Fibroblast of the aortic adventitia (primary cell): ENCODE measurements around the gene EIF4EBP2. TPM values are rescaled to one million over a fixed set of nuclear protein-coding genes. Genes with fewer than 3 reads are reported as not detected.

Experiments used
- DNase-seq: peaks from one replicate; pipeline ENCODE4 v3.0.0-alpha.2; 2010; ENCODE audit warnings: low read depth
- H3K4me3 ChIP-seq: 2 replicates; pipeline ENCODE4 v1.5.1; 2011; ENCODE audit warnings: low read depth, mild to moderate bottlenecking, control low read depth, low read length, moderate library complexity
- CTCF ChIP-seq: IDR thresholded peaks from 2 replicates; pipeline ENCODE4 v1.5.1; 2011; ENCODE audit warnings: mild to moderate bottlenecking, low read length, control low read depth, inconsistent platforms; ENCODE audit not compliant: insufficient read depth
- total RNA-seq: library from RNA; depleted of rRNA; stranded (reverse); fragments of >200 nt; gene quantifications from 2 replicates; pipeline ENCODE4 v1.2.3, GENCODE V29; 2012; ENCODE audit warnings: low replicate concordance

The EIF4EBP2 gene
- total RNA-seq = 54.2 and 60.2 TPM in 2 replicates

- TF ChIP-seq CTCF = no peak
- DNase-seq = peak; percentile 94
Observed at GRCh38 chr10:70404036-70404786, at the start of gene EIF4EBP2. Gene EIF4EBP2 (plus strand): TSS chr10:70404145. CDS start chr10:70404402, 257 bp downstream.

GRCh38 chr10:70354556-70354955 lies 49.4 kb upstream of the EIF4EBP2 start:
- no peak for TF ChIP-seq CTCF

More at GRCh38 chr10:70404036-70404786, at the start of gene EIF4EBP2:
- H3K4me3 ChIP-seq = peak within 1 kb of the TSS; percentile 91

GRCh38 chr10:70355051-70356021 lies 48.6 kb upstream of the EIF4EBP2 start:
- TF ChIP-seq CTCF = no peak

More at GRCh38 chr10:70354556-70354955, 49.4 kb upstream of the EIF4EBP2 start:
- H3K4me3 ChIP-seq = no peak overlapping the region
- no peak for DNase-seq

GRCh38 chr10:70357565-70357964 lies 46.4 kb upstream of the EIF4EBP2 start:
- DNase-seq = no peak
- no peak overlapping the region for H3K4me3 ChIP-seq
- no peak for TF ChIP-seq CTCF

More at GRCh38 chr10:70355051-70356021, 48.6 kb upstream of the EIF4EBP2 start:
- no peak overlapping the region for H3K4me3 ChIP-seq
- DNase-seq = no peak

- no peak for TF ChIP-seq CTCF
- no peak for DNase-seq
- H3K4me3 ChIP-seq = no peak overlapping the region
Observed at GRCh38 chr10:70358446-70358845, 45.5 kb upstream of the EIF4EBP2 start.

GRCh38 chr10:70359017-70359550 lies 44.9 kb upstream of the EIF4EBP2 start:
- no peak overlapping the region for H3K4me3 ChIP-seq
- no peak for DNase-seq
- TF ChIP-seq CTCF = no peak
